Measurements from ENCODE around the gene MAP4K3.
"Not testable (repeated sequence)": the region's sequence is repeated elsewhere in the genome, so short reads cannot be mapped to it uniquely, and the experiment has no call there.

Gene MAP4K3

GRCh38 chr2:39334978-39335377 is 102.1 kb downstream of the MAP4K3 start:
- CTCF ChIA-PET = no interaction called here
- POLR2A ChIA-PET = no interaction called here
- TF ChIP-seq FOXA1 (IDR thresholded peaks at IDR 0.05) (no peak), NFRKB (IDR thresholded peaks at IDR 0.05) (no peak), ELF4 (IDR thresholded peaks at IDR 0.05) (no peak), BHLHE40 (IDR thresholded peaks at IDR 0.05; ENCODE audit: borderline replicate concordance) (no peak), ARNT (IDR thresholded peaks at IDR 0.05) (no peak), PKNOX1 (IDR thresholded peaks at IDR 0.05) (no peak)
- DNase-seq (ENCODE audit: extremely low spot score) = no peak

GRCh38 chr2:39334529-39334928 is 102.6 kb downstream of the MAP4K3 start:
- DNase-seq (ENCODE audit: extremely low spot score) = no peak
- POLR2A ChIA-PET = no interaction called here
- TF ChIP-seq HDGF (IDR thresholded peaks at IDR 0.05; ENCODE audit: borderline replicate concordance) (no peak), CTBP1 (IDR thresholded peaks at IDR 0.05; ENCODE audit: borderline replicate concordance) (no peak), ARNT (IDR thresholded peaks at IDR 0.05) (no peak), FOXM1 (IDR thresholded peaks at IDR 0.05; ENCODE audit: borderline replicate concordance) (no peak), SUZ12 (IDR thresholded peaks at IDR 0.05) (no peak), FOXA1 (IDR thresholded peaks at IDR 0.05) (no peak), PKNOX1 (IDR thresholded peaks at IDR 0.05) (no peak), ELF4 (IDR thresholded peaks at IDR 0.05) (no peak), ZNF384 (IDR thresholded peaks at IDR 0.05) (no peak)
- CTCF ChIA-PET = no interaction called here

GRCh38 chr2:39326644-39327043 is 110.4 kb downstream of the MAP4K3 start:
- POLR2A ChIA-PET = no interaction called here
- CTCF ChIA-PET = no interaction called here
- TF ChIP-seq HDGF (IDR thresholded peaks at IDR 0.05; ENCODE audit: borderline replicate concordance) = no peak
- no peak for TF ChIP-seq NFRKB (IDR thresholded peaks at IDR 0.05)
- TF ChIP-seq LEF1 (IDR thresholded peaks at IDR 0.05; ENCODE audit: borderline replicate concordance) = no peak
- no peak for TF ChIP-seq BHLHE40 (IDR thresholded peaks at IDR 0.05; ENCODE audit: borderline replicate concordance)
- no peak for TF ChIP-seq ARNT (IDR thresholded peaks at IDR 0.05)
- TF ChIP-seq PKNOX1 (IDR thresholded peaks at IDR 0.05) = no peak
- no peak for TF ChIP-seq FOXM1 (IDR thresholded peaks at IDR 0.05; ENCODE audit: borderline replicate concordance)
- no peak for TF ChIP-seq L3MBTL2 (conservative IDR thresholded peaks at IDR 0.05)
- TF ChIP-seq TARDBP (IDR thresholded peaks at IDR 0.05) = no peak
- TF ChIP-seq ELF4 (IDR thresholded peaks at IDR 0.05) = no peak
- no peak for TF ChIP-seq ZNF384 (IDR thresholded peaks at IDR 0.05)
- TF ChIP-seq SUZ12 (IDR thresholded peaks at IDR 0.05) = no peak
- no peak for TF ChIP-seq CTBP1 (IDR thresholded peaks at IDR 0.05; ENCODE audit: borderline replicate concordance)
- no peak for TF ChIP-seq FOXK2 (IDR thresholded peaks at IDR 0.05)
- no peak for TF ChIP-seq FOXA1 (IDR thresholded peaks at IDR 0.05)
- no peak for TF ChIP-seq SP1 (IDR thresholded peaks at IDR 0.05)
- no peak for DNase-seq (ENCODE audit: extremely low spot score)

DNA sequence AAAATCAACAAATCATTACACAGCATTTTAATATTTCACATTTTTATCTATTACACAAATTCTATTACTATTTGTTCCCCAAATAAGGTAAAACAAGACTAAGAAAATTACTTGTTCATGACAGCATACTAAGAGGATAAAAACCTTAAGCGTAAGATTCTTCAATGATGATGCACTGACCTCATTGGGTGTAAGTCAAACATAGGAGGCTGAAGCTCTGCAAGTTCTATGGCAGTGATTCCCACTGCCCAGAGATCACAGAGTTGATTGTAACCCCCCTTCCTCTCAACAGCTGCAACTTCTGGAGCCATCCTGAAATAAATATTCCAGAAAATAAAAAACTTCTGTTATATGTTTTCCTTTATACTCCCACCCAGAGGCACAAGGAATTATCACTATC is 111.1 kb downstream of the MAP4K3 start:
- no peak for TF ChIP-seq FOXM1 (IDR thresholded peaks at IDR 0.05; ENCODE audit: borderline replicate concordance)
- TF ChIP-seq SUZ12 (IDR thresholded peaks at IDR 0.05) = no peak
- no peak for TF ChIP-seq HDGF (IDR thresholded peaks at IDR 0.05; ENCODE audit: borderline replicate concordance)
- TF ChIP-seq FOXK2 (IDR thresholded peaks at IDR 0.05) = no peak
- TF ChIP-seq ELF4 (IDR thresholded peaks at IDR 0.05) = no peak
- no peak for TF ChIP-seq SP1 (IDR thresholded peaks at IDR 0.05)
- TF ChIP-seq TARDBP (IDR thresholded peaks at IDR 0.05) = no peak
- no peak for TF ChIP-seq L3MBTL2 (conservative IDR thresholded peaks at IDR 0.05)
- no peak for TF ChIP-seq ARNT (IDR thresholded peaks at IDR 0.05)
- no peak for TF ChIP-seq BHLHE40 (IDR thresholded peaks at IDR 0.05; ENCODE audit: borderline replicate concordance)
- no peak for TF ChIP-seq ZNF384 (IDR thresholded peaks at IDR 0.05)
- TF ChIP-seq PKNOX1 (IDR thresholded peaks at IDR 0.05) = no peak
- TF ChIP-seq CTBP1 (IDR thresholded peaks at IDR 0.05; ENCODE audit: borderline replicate concordance) = no peak
- TF ChIP-seq NFRKB (IDR thresholded peaks at IDR 0.05) = no peak
- TF ChIP-seq FOXA1 (IDR thresholded peaks at IDR 0.05) = no peak
- TF ChIP-seq LEF1 (IDR thresholded peaks at IDR 0.05; ENCODE audit: borderline replicate concordance) = no peak
- no peak for DNase-seq (ENCODE audit: extremely low spot score)
- ChIA-PET CTCF (interaction anchor here (0.7 kb wide), 1 partner anchor 97 kb away, joined by 3 read pairs; no protein-coding TSS in a partner anchor), POLR2A (no interaction called here)

DNA sequence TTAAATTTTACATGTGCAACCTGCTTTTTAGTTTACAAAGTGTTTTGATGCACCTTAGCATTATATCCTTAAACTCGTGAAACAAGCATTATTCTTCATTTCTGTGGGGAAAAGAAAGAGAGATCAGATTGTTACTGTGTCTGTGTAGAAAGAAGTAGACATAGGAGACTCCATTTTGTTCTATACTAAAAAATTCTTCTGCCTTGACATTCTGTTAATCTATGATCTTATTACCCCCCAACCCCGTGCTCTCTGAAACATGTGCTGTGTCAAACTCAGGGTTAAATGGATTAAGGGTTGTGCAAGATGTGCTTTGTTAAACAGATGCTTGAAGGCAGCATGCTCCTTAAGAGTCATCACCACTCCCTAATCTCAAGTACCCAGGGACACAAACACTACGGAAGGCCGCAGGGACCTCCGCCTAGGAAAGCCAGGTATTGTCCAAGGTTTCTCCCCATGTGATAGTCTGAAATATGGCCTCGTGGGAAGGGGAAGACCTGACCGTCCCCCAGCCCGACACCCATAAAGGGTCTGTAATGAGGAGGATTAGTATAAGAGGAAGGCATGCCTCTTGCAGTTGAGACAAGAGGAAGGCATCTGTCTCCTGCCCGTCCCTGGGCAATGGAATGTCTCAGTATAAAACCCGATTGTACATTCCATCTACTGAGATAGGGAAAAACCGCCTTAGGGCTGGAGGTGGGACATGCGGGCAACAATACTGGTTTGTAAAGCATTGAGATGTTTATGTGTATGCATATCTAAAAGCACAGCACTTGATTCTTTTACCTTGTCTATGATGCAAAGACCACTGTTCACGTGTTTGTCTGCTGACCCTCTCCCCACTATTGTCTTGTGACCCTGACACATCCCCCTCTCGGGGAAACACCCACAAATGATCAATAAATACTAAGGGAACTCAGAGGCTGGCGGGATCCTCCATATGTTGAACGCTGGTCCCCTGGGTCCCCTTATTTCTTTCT is 115.7 kb downstream of the MAP4K3 start:
- CTCF ChIA-PET; POLR2A ChIA-PET; DNase-seq (ENCODE audit: extremely low spot score): not testable (repeated sequence)

DNA sequence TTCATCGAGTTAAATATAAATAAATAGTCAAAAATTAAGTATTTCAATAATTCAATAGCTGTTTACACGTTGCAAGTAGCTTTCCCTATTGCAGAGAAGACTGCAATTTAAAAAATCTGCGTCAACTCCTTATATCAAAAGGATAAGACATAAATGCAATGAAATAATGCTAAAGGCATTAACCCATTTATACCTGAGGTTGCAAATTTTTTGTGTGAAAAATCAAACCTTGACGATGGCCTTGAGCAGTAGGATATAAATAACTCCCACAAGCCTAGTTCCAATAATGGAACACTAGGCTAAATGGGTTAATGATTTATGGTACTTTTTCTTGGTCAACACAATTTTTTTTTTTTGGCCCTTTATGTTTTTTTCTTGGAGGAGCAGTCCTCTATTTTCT is 116.9 kb downstream of the MAP4K3 start:
- POLR2A ChIA-PET = no interaction called here
- no peak for DNase-seq (ENCODE audit: extremely low spot score)
- TF ChIP-seq FOXA1 (IDR thresholded peaks at IDR 0.05) (no peak), L3MBTL2 (conservative IDR thresholded peaks at IDR 0.05) (no peak), ARNT (IDR thresholded peaks at IDR 0.05) (no peak), TARDBP (IDR thresholded peaks at IDR 0.05) (no peak), PKNOX1 (IDR thresholded peaks at IDR 0.05) (no peak), ZNF384 (IDR thresholded peaks at IDR 0.05) (no peak), NFRKB (IDR thresholded peaks at IDR 0.05) (no peak)
- CTCF ChIA-PET = no interaction called here
